ENCODE results near the gene EIF2S2.

Gene EIF2S2

GRCh38 chr20:34082232-34082887 lies 29.7 kb downstream of the EIF2S2 start:
- no peak for TF ChIP-seq ESRRG (CRISPR knock-in tag; IDR thresholded peaks at IDR 0.05)
- TF ChIP-seq ZC3H10 (CRISPR knock-in tag; IDR thresholded peaks at IDR 0.05), result no peak
- TF ChIP-seq TCF4 (CRISPR knock-in tag; IDR thresholded peaks at IDR 0.05; ENCODE audit: borderline replicate concordance), result no peak
- TF ChIP-seq OSR1 (CRISPR knock-in tag; IDR thresholded peaks at IDR 0.05), result no peak
- TF ChIP-seq ZFP3 (CRISPR knock-in tag; IDR thresholded peaks at IDR 0.05), result no peak
- no peak for TF ChIP-seq ZNF8 (CRISPR knock-in tag; IDR thresholded peaks at IDR 0.05)
- TF ChIP-seq CREB5 (CRISPR knock-in tag; IDR thresholded peaks at IDR 0.05; ENCODE audit: low read depth), result no peak
- TF ChIP-seq CSRNP3 (CRISPR knock-in tag; IDR thresholded peaks at IDR 0.05), result no peak
- no peak for ATAC-seq

GRCh38 chr20:34079818-34080217 lies 32.2 kb downstream of the EIF2S2 start:
- ATAC-seq, result no peak
- TF ChIP-seq ZNF565 (CRISPR knock-in tag; conservative IDR thresholded peaks at IDR 0.05; ENCODE audit: low read depth), result no peak
- no peak for TF ChIP-seq CREB5 (CRISPR knock-in tag; IDR thresholded peaks at IDR 0.05; ENCODE audit: low read depth)

GRCh38 chr20:34078540-34078939 lies 33.5 kb downstream of the EIF2S2 start:
- no peak for ATAC-seq
- TF ChIP-seq ZNF70 (CRISPR knock-in tag; IDR thresholded peaks at IDR 0.05) (no peak), SNAI2 (CRISPR knock-in tag; IDR thresholded peaks at IDR 0.05) (no peak), ZFP3 (CRISPR knock-in tag; IDR thresholded peaks at IDR 0.05) (no peak)

GRCh38 chr20:34076952-34077351 lies 35.1 kb downstream of the EIF2S2 start:
- TF ChIP-seq ZNF565 (CRISPR knock-in tag; conservative IDR thresholded peaks at IDR 0.05; ENCODE audit: low read depth) (no peak), ZFP3 (CRISPR knock-in tag; IDR thresholded peaks at IDR 0.05) (no peak), ESRRG (CRISPR knock-in tag; IDR thresholded peaks at IDR 0.05) (no peak), PATZ1 (CRISPR knock-in tag; IDR thresholded peaks at IDR 0.05; ENCODE audit: borderline replicate concordance) (no peak), TSHZ2 (CRISPR knock-in tag; IDR thresholded peaks at IDR 0.05) (no peak), BACH2 (CRISPR knock-in tag; IDR thresholded peaks at IDR 0.05; ENCODE audit: borderline replicate concordance) (no peak), ZNF8 (CRISPR knock-in tag; IDR thresholded peaks at IDR 0.05) (no peak), CSDC2 (CRISPR knock-in tag; IDR thresholded peaks at IDR 0.05) (no peak), PPARA (CRISPR knock-in tag; IDR thresholded peaks at IDR 0.05; ENCODE audit: borderline replicate concordance) (no peak), TOX (CRISPR knock-in tag; IDR thresholded peaks at IDR 0.05; ENCODE audit: borderline replicate concordance) (no peak), GLIS3 (CRISPR knock-in tag; IDR thresholded peaks at IDR 0.05) (no peak)
- ATAC-seq, result no peak

Data from SK-N-SH treated with all-trans-retinoic acid at 6 μM for 48 hours (cell line).